WERI-Rb-1 (cell line): ENCODE results near the gene GULP1.

Experiments
- DNase-seq: peaks from one replicate; pipeline ENCODE4 v3.0.0-alpha.2; 2020
- H3K27ac ChIP-seq: fragments of 250-450 bp; sonication (Bioruptor Pico); 2 replicates; pipeline ENCODE4 v1.5.1; 2020; ENCODE audit warnings: mild to moderate bottlenecking, moderate library complexity
- H3K27me3 ChIP-seq: fragments of 250-450 bp; sonication (Bioruptor Pico); 2 replicates; pipeline ENCODE4 v1.5.1; 2021; ENCODE audit warnings: mild to moderate bottlenecking, low read depth, moderate library complexity; ENCODE audit not compliant: insufficient read depth, severe bottlenecking
- H3K36me3 ChIP-seq: fragments of 250-450 bp; sonication (Bioruptor Pico); 2 replicates; pipeline ENCODE4 v1.5.1; 2020; ENCODE audit warnings: mild to moderate bottlenecking, moderate library complexity
- H3K4me3 ChIP-seq: 2 replicates; pipeline ENCODE4 v1.5.1; 2011; ENCODE audit warnings: low read depth, mild to moderate bottlenecking, control low read depth, low read length
- H3K9me3 ChIP-seq: fragments of 250-450 bp; sonication (Bioruptor Pico); 2 replicates; pipeline ENCODE4 v1.5.1; 2021; ENCODE audit warnings: mild to moderate bottlenecking, moderate library complexity; ENCODE audit not compliant: severe bottlenecking
- TF ChIP-seq, protein P1 (sequence below): IDR thresholded peaks from 2 replicates; pipeline ENCODE4 v1.5.1; 2011; ENCODE audit warnings: low read depth, mild to moderate bottlenecking, control low read depth, inconsistent platforms, low read length

Gene GULP1, protein sequence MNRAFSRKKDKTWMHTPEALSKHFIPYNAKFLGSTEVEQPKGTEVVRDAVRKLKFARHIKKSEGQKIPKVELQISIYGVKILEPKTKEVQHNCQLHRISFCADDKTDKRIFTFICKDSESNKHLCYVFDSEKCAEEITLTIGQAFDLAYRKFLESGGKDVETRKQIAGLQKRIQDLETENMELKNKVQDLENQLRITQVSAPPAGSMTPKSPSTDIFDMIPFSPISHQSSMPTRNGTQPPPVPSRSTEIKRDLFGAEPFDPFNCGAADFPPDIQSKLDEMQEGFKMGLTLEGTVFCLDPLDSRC

DNA sequence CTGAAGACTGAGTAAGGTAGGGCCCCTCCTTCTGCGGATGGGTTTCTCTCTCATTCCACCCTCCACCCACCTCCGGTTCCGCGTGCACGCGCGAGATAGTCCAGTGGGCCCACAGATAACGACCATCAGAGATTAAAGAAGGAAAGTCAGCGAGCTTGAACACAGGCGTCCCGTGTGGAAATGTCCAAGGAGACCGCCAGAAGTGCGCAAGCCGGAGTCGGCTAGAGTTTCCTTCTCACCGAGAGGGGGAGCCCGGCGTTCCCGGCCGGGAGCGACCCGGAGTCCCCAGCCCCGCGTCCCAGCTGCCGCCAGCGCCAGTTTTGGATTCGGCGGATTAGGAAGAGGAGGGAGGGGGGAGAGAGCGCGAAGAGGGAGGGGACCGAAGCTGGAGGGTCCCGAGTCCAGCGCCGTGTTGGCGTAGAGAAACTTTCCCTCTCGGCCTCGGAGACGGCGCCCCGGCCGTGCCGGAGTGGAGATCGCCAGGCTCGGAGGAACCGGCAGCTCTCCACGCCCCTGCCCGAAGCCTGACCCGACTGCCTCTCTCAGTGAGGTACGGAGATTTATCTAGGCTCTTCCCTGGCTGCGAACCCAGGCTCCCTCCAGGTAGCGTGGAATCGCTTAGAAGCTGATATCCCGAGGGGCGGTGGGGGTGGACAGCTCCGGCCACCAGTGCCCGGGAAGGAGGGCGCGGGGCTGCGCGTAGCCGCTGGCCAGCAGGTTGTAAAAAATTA, at the start of gene GULP1:
TSS of gene GULP1 (plus strand) at position 258 of the 731 bp plus-strand sequence. CDS start 185,829 bp downstream, outside the sequence.
- Histone ChIP-seq H3K27ac (peak within 1 kb of the TSS; percentile 62), H3K4me3 (peak within 1 kb of the TSS; percentile 79)
- TF ChIP-seq, protein P1, sequence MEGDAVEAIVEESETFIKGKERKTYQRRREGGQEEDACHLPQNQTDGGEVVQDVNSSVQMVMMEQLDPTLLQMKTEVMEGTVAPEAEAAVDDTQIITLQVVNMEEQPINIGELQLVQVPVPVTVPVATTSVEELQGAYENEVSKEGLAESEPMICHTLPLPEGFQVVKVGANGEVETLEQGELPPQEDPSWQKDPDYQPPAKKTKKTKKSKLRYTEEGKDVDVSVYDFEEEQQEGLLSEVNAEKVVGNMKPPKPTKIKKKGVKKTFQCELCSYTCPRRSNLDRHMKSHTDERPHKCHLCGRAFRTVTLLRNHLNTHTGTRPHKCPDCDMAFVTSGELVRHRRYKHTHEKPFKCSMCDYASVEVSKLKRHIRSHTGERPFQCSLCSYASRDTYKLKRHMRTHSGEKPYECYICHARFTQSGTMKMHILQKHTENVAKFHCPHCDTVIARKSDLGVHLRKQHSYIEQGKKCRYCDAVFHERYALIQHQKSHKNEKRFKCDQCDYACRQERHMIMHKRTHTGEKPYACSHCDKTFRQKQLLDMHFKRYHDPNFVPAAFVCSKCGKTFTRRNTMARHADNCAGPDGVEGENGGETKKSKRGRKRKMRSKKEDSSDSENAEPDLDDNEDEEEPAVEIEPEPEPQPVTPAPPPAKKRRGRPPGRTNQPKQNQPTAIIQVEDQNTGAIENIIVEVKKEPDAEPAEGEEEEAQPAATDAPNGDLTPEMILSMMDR = peak; percentile 75

DNA sequence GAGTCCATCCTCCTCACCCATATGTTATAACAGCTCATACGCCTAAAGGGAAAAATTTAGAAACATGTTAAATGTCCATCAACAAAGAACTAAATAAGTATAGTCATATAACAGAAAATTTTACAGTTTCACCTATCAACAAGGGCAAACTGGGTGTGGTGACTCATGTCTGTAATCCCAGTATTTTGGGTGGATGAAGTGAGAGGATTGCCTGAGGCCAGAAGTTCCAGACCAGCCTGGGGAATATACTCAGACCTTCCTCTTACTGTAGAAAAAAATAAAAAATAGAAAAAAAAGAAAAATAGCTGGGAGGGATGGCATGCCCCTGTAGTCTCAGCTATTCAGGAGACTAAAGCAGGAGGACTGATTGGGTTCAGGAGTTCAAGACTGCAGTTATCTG, 48.3 kb upstream of the GULP1 start:
- no peaks in the 10 kb centered on the region for H3K27me3 ChIP-seq
- H3K36me3 ChIP-seq = no peaks in the 10 kb centered on the region
- DNase-seq = no peak
- H3K4me3 ChIP-seq = no peak overlapping the region
- TF ChIP-seq, protein P1 = no peak
- H3K9me3 ChIP-seq = peaks cover 3% of the 10 kb centered on the region
- H3K27ac ChIP-seq = no peak overlapping the region

More for the DNA sequence above, at the start of gene GULP1:
- H3K27me3 ChIP-seq = no peaks in the 10 kb centered on the region
- no peaks in the 10 kb centered on the region for H3K36me3 ChIP-seq
- H3K9me3 ChIP-seq = no peaks in the 10 kb centered on the region
- DNase-seq = peak; percentile 83

DNA sequence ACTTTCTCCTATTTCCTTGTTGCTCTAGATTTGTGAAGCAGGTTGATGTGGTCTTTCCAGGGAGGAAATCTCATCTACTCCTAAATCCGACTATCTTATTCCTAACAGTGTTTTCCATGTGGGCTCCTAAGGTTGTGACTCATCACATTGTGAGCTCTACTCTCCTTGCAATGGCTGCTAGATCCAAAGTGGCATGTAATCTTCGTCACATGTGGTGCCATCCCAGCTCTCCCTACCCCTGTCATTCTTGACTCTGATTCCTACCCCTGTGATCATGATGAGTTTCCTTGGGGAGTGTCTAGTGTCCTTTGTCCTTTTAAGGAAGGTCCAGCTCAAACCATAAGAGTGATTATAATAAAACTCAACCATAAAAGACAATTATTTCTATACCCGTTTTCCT, 47.3 kb upstream of the GULP1 start:
- DNase-seq = no peak
- Histone ChIP-seq H3K27ac (no peak overlapping the region), H3K36me3 (no peaks in the 10 kb centered on the region), H3K27me3 (no peaks in the 10 kb centered on the region), H3K4me3 (no peak overlapping the region), H3K9me3 (no peaks in the 10 kb centered on the region)
- TF ChIP-seq, protein P1 = no peak

DNA sequence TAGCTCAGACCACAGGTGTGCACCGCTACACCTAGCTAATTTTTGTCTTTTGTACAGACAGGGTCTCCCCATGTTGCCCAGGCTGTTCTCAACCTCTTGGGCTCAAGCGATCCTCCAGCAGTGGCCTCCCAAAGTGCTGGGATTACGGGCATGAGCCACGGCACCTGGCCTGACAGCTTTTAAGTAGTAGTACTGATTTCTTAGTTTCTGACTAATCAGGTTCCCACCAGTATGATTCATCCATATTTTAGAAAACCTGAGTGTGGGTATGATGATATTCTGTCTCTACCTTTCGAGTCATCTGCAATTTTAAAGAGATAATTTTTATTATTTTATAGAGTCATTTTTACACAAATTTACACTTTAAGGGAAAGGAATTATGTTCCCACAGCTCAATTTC, 46.4 kb upstream of the GULP1 start:
- no peaks in the 10 kb centered on the region for H3K27me3 ChIP-seq
- H3K36me3 ChIP-seq = no peaks in the 10 kb centered on the region
- no peak overlapping the region for H3K4me3 ChIP-seq
- DNase-seq = no peak
- TF ChIP-seq, protein P1 = no peak
- no peaks in the 10 kb centered on the region for H3K9me3 ChIP-seq
- no peak overlapping the region for H3K27ac ChIP-seq

DNA sequence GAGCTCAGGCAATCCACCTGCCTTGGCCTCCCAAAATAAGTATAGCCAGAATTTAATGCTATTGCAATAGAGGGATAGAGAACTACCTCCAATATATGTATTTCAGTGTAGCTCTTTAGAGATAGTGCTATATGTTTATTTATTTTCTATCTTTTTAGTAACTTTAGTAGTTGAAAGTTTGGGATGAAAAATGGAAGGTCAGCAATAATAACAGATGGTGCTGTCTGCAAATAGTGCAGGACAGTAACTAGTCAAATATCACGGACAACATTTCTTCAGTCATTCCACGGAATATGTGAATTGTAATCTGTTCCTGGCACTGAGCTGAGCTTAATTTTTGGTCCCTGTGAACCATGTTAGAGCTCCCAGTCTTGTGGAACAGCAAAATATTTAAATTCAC, 43.2 kb upstream of the GULP1 start:
- no peak overlapping the region for H3K27ac ChIP-seq
- H3K9me3 ChIP-seq = no peaks in the 10 kb centered on the region
- TF ChIP-seq, protein P1 = no peak
- no peak overlapping the region for H3K4me3 ChIP-seq
- no peaks in the 10 kb centered on the region for H3K36me3 ChIP-seq
- no peak for DNase-seq
- no peaks in the 10 kb centered on the region for H3K27me3 ChIP-seq
